Left lung (tissue), 10 donors: ENCODE measurements around the gene SFTPB. TPM values are rescaled to one million over a fixed set of nuclear protein-coding genes. Genes with fewer than 3 reads are reported as not detected.

ENCODE experiments used
- ATAC-seq: fragments of 200-7000 bp; cut with Tn5 transposase; one replicate; pipeline ENCODE4 v1.9.1; 2020; ENCODE audit warnings: moderate library complexity
- DNase-seq, 4 donors: peaks; one replicate each; pipeline ENCODE4 v3.0.0-alpha.2; 2013 to 2020
- H3K27ac ChIP-seq, 2 donors: fragments of 200-600 bp; sonication (generic) in 1 of 2; one replicate each; pipeline versions ENCODE4 v1.5.0 to v1.8.0; 2020 to 2021
- H3K27me3 ChIP-seq, 2 donors: fragments of 200-600 bp; sonication (generic) in 1 of 2; one replicate each; pipeline versions ENCODE4 v1.5.0 to v1.8.0; 2020 to 2021
- H3K36me3 ChIP-seq, 2 donors: fragments of 200-600 bp; sonication (generic) in 1 of 2; one replicate each; pipeline versions ENCODE4 v1.5.0 to v1.8.0; 2020 to 2021
- H3K4me1 ChIP-seq, 2 donors: fragments of 200-600 bp; one replicate each; pipeline ENCODE4 v1.8.0; 2021
- H3K4me3 ChIP-seq, 2 donors: fragments of 200-600 bp; sonication (generic) in 1 of 2; one replicate each; pipeline versions ENCODE4 v1.5.0 to v1.8.0; 2020 to 2021; ENCODE audit warnings: mild to moderate bottlenecking in 1 of 2
- H3K9me3 ChIP-seq, 2 donors: fragments of 200-600 bp; sonication (generic) in 1 of 2; one replicate each; pipeline versions ENCODE4 v1.5.0 to v1.8.0; 2020 to 2021
- CTCF ChIP-seq, 2 donors: fragments of 200-600 bp; sonication (generic) in 1 of 2; IDR thresholded peaks; one replicate each; pipeline versions ENCODE4 v1.5.0 to v1.8.0; 2021; ENCODE audit warnings: antibody characterized with exemption in 2 of 2
- intact Hi-C, 2 donors: fragments of 100-400 bp; cut with DNase I; formaldehyde crosslinking; loops; one replicate each; pipeline versions ENCODE4 v1.11.2 to v1.14.2; 2022
- polyA plus RNA-seq, 6 donors: library from polyadenylated mRNA; unstranded; fragments of 120-200 nt; gene quantifications; one replicate each; pipeline ENCODE4 v1.2.1, GENCODE V29; 2013; ENCODE audit not compliant: insufficient read length in 6 of 6
- total RNA-seq, 2 donors: library from RNA; stranded (reverse); fragmentation: NEBNext Ultra II Directional; extraction: Animal tissue kit (Norgen Biotek cat#: 25700); gene quantifications; one replicate each; pipeline ENCODE4 v1.2.1, GENCODE V29; 2021
- donor health status: DM: no; HTN: yes; CAD: no.
- donor health status: DM: no; HTN: no; CAD: no.

Gene SFTPB
- total and polyA plus RNA-seq, 8 donors = 183 to 18,328 (median 525) TPM

GRCh38 chr2:85711578-85712060 is 43.6 kb upstream of the SFTPB start:
- Histone ChIP-seq H3K4me1 (peaks cover 60 to 99% of the 10 kb centered on the region in 2 donors), H3K27me3 (no peaks in the 10 kb centered on the region), H3K36me3 (no peaks in the 10 kb centered on the region), H3K27ac (peak overlapping the region; percentile 94 to 95), H3K9me3 (no peaks in the 10 kb centered on the region), H3K4me3 (peak overlapping the region; percentile 17 to 34)
- intact Hi-C loops = loop anchor here in 1 of 2 donors (5.0 kb wide), 1 partner anchor 44 kb away; the partner anchor contains the start of gene SFTPB
- DNase-seq (no peak), ATAC-seq (no peak)
- TF ChIP-seq CTCF (IDR thresholded peaks at IDR 0.05) = no peak

GRCh38 chr2:85710687-85711577 is 42.9 kb upstream of the SFTPB start:
- ATAC-seq = peak; percentile 58
- Histone ChIP-seq H3K4me3 (peak overlapping the region in 1 of 2 donors; percentile 34), H3K4me1 (peaks cover 67 to 99% of the 10 kb centered on the region in 2 donors), H3K36me3 (no peaks in the 10 kb centered on the region), H3K9me3 (no peaks in the 10 kb centered on the region), H3K27ac (peak overlapping the region; percentile 94 to 95), H3K27me3 (no peaks in the 10 kb centered on the region)
- DNase-seq = peak; percentile 38 to 93 (median 85)
- intact Hi-C loops = loop anchor here in 1 of 2 donors (5.0 kb wide), 1 partner anchor 44 kb away; the partner anchor contains the start of gene SFTPB
- no peak for TF ChIP-seq CTCF (IDR thresholded peaks at IDR 0.05)

GRCh38 chr2:85709401-85709811 is 41.4 kb upstream of the SFTPB start:
- Histone ChIP-seq H3K9me3 (no peaks in the 10 kb centered on the region), H3K4me3 (no peak overlapping the region), H3K27ac (peak overlapping the region; percentile 94 to 95), H3K36me3 (no peaks in the 10 kb centered on the region), H3K27me3 (no peaks in the 10 kb centered on the region), H3K4me1 (peaks cover 78 to 99% of the 10 kb centered on the region in 2 donors)
- DNase-seq (no peak), ATAC-seq (no peak)
- intact Hi-C loops = no loop called here
- TF ChIP-seq CTCF (IDR thresholded peaks at IDR 0.05) = no peak

GRCh38 chr2:85708641-85709040 is 40.6 kb upstream of the SFTPB start:
- intact Hi-C loops = no loop called here
- no peak for ATAC-seq
- H3K27me3 ChIP-seq = no peaks in the 10 kb centered on the region
- no peaks in the 10 kb centered on the region for H3K36me3 ChIP-seq
- H3K9me3 ChIP-seq = no peaks in the 10 kb centered on the region
- no peak for TF ChIP-seq CTCF (IDR thresholded peaks at IDR 0.05)
- DNase-seq = no peak
- no peak overlapping the region for H3K4me3 ChIP-seq
- H3K27ac ChIP-seq = peak overlapping the region; percentile 94 to 95
- H3K4me1 ChIP-seq = peaks cover 80 to 99% of the 10 kb centered on the region in 2 donors

- Histone ChIP-seq H3K4me1 (peaks cover 79 to 99% of the 10 kb centered on the region in 2 donors), H3K4me3 (no peak overlapping the region), H3K27me3 (no peaks in the 10 kb centered on the region), H3K9me3 (no peaks in the 10 kb centered on the region), H3K36me3 (no peaks in the 10 kb centered on the region), H3K27ac (peak overlapping the region; percentile 94 to 95)
- peak; percentile 87 to 92 for TF ChIP-seq CTCF (IDR thresholded peaks at IDR 0.05)
- DNase-seq = peak in 2 of 4 donors; percentile 76 to 88
- intact Hi-C loops = no loop called here
- peak; percentile 57 for ATAC-seq
These were observed 39.3 kb upstream of the SFTPB start for GRCh38 chr2:85707304-85707703.
